GM19099 (cell line): ENCODE measurements around the gene ELK3.

Experiments used
- POLR2A ChIP-seq: IDR thresholded peaks from 3 replicates; pipeline ENCODE4 v1.6.1; 2011; ENCODE audit warnings: low read depth; ENCODE audit not compliant: insufficient read length; ENCODE audit errors: extremely low read depth

The ELK3 gene

DNA sequence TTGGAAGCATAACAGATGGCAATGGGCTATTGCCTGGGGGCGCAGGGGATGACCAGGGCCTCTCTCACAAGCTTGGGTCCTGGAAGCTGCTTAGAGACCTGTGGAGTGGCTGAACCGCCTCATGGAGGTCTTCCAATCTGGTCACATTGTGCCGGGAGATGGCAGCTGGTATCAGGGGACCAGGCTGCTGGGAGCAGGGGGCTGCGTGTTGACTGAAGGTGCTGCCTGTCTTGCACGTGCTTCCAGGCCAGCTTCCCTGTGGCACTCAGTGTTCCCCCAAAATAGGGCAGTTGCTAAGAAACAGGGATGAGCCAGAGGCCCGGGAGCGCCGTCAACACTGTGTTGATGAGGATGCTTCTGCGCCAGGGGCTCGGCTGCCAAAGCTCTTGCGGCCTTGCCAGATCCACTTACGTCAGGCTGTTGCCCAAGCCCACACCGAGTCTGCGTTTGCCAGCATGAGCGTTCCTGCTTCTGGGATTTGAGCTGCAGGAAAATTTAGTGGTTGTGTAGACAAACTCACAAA is 39.8 kb downstream of the ELK3 start:
- no peak for TF ChIP-seq POLR2A

DNA sequence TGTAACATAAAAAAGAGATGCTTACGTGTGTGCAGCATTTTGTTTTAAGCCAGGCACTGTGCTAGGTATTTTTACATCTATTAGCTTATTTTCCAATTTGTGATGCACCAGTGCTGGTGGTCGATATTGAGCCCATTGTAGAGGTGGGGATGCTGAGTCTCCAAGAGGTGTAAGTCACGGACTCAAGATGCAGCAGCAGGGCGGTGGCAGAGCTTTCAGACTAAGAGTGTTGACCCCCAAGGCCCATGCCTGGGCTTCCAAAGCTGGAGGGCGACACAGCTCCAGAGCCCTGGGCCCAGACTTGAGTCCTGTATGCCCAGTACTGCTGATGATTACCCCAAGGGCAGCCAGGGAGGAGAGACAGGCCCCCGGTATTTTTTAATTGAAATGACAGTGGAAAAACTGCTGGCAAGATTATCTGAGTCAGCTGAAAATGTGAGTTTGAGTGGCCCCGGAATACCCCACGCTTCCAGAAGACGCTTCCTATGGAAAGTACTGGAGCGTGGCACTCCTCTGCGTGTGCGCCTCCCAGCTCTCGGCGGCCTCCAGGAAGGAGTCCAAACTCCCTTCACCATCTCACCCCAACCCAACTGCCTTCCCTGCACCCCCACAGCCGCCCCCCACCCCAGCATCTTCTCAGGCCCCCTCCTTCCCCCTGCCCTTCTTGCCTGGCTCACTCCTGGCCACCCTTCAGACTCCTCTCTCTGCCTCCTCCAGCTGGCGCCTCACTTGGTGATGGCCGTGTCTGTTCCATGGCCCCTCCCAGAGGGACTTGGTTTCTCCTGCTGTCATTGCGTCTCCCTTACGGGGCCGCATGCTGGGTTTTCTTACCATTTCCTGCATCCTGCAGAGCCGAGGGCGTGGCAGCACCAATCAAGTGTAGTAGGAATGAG is 40.7 kb downstream of the ELK3 start:
- no peak for TF ChIP-seq POLR2A

DNA sequence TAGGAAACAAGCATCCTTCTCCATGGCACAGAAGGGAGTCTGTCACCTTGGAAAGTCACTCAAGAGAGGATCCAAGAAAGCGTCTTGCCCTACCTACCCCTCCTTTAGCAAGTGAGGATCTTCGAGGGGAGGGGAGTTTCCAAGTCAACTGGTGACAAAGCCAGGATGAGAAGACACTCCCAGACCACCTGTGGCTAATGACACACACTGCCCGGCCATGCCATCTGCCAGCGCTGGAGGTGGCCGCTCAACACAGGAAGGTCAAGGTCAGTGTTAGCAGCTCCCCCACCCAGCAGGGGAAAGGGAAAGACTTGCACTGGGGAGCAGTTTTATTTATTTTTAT is 41.3 kb downstream of the ELK3 start:
- no peak for TF ChIP-seq POLR2A

DNA sequence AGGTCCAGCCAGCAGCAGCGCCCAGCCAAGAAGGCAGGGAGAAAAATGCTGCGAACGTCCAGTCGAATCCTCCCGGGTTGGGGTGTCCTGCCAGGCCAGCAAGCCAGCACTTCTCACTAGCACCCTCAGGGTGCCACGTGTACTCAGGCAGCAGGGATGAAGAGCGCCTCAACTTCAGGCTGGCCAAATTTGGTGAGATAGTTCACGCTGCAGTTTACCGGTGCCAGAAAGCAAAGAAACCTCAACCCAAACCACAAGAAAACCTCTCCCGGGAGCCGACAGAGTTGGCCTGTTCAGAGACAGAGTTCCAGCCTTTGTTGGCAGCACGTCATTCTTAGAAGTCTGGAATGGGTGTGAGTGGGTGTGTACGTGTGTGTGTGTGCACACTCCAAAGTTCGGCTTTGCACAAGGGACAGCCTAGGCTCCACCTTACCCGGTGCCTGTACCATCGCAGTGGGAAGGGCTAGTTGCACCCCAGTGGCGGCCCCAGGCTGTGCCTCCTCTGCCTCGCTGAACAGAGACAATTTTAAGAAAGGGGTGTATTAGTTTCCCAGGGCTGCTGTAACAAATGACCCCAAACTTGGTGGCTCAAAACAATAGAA is 42.1 kb downstream of the ELK3 start:
- TF ChIP-seq POLR2A: no peak

DNA sequence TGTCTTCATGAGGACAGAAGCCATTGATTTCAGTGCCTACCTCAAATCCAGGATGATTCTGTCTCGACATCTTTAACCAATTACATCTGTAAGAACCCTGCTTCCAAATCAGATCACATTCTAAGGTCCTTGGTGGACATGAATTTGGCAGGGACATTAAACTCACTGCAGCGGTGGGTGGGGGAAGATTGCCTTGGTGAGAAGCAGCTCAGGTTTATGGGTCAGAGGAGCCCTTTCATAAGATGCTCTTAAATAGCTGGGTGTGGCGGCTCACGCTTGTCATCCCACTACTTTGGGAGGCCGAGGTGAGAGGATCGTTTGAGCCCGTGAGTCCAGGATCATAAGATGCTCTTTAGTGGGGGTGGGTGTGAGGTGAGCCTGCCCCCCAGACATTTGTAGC is 42.9 kb downstream of the ELK3 start:
- no peak for TF ChIP-seq POLR2A

DNA sequence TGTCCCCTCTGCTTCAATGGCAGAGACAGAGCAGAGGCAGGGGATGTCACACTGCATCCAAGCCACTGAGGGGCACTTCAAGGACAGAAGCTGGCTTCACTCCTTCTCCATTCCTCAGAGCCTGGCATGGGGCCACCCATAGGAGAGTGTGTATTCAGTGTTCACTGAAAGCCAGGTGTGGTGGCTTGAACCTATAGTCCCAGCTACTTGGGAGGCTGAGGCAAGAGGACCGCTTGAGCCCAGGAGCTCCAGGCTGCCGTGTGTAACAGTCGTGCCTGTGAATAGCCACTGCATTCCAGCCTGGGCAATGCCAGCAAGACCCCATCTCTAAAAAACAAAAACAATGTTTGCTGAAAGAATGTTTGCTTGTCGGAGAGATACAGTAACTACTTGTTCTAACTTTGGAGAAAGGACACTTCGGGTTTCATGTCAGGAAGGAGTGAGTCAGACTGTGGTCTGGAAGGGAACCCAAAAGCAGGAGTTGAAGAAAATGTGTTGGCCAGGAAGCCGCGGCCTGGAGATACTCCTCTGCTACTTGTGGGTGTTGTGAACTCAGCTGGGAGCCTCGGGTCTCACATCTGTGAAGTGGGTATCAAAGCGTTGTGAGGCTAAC is 43.4 kb downstream of the ELK3 start:
- no peak for TF ChIP-seq POLR2A

DNA sequence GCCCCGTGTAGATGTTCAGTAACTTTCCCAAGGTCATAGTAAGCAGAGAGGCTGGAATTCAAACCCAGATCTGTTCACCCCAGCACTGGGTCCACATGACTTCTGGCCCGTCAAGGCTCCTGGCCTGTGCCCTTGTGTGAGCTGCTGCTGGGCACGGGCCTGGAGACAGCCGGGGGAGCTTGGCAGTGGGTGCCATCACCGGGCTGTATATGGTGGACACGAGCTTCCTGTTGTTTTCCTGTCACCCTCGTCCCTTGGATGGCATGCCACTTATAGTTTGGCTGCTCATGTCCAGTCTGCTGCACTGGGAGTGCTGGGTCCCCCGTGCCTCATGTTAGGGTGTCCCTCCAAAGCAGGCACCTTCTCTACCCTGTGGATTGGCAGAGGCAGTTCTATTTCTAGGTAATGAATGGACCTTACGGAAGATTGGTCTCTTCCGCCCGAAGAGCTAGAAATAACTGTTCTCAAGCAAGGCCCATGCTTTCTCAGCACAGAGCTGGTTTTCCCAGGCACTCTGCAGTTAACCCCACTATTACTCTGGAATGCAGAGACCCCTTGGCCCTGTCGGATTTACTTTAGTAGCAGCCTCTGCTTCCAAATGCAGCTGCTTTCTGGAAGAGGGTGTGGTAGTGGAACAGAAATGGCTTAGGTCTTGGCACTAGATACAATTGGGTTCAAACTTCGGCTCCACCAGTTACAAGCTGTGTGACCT is 44.3 kb downstream of the ELK3 start:
- no peak for TF ChIP-seq POLR2A

DNA sequence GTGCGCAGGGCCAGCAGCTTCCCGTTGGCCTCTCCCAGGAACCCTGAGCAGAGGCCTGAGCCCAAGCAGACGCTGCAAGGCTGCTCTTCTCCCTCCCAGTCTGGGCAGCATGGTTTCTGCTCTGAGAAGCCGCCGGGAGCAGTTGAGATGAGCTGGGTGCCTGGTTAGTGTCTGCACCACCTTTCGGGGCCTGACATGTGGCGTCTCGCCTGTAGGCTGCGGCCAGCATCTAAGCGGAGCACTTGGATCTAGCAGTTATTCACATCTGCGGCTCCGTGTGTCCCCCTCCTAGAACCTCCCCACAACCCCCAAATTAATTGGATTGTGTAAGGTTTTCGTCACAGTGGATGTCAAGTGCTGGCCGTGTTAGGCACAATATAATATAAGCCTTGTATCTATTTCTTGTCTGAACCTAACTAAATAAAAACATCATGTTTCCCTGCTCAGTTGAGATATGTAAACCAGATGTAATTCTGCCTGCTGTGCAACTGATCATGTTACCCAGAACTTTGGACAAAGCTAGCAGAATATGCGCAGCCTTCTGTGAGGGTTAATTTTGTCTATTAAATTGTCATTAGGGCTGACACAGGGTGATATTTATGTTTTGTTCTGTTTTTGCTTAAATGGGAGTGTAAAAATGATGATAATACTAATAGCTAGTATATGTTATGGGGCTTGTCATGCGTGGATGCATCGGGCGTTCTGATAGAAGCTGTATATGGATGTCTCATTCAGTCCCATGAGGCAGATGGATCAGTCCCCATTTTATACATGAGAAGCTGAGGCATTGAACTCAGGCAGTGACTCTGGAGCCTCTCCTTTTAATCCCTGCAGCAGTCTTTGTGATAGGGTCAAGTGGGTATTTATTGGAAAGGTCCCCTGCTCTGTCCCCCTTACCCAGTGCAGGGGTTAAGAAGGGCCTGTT is 45.8 kb downstream of the ELK3 start:
- no peak for TF ChIP-seq POLR2A

DNA sequence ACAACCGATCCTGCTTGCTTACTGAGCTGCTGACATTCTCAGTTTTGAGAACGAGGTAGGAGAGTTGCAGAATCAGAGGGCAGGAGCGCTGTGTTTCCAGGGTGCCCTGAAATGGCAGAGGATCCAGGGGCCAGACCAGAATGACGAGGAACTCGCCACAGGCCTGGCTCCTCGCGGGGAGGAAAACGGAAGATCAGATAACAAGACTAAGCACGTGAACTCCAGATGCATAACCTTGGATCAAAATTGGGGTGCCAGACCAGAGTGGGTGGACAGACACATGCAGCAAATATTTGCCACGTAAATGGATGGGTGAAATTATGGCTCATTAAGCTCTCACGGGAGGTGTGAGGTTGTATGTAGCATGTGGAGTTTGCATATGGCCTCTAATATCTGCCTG is 46.5 kb downstream of the ELK3 start:
- no peak for TF ChIP-seq POLR2A

DNA sequence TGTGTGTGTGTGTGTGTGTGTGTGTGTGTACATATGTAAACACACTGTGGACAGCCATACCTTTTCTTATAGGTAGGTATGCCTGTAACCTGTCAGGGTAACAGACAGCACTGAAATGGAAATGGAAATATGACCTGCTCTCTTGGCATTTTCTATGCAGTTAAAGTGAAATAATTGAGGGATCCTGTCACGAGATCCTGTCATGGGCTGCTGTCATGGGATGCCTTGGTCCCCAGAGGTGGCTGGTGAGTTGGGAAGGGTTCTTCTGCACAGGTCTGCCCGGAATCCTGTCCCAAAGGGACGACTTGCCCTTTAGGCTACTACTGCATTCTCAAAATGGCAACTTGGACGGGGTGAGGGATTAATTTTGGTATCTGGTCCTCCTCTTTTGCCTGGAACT is 47.3 kb downstream of the ELK3 start:
- no peak for TF ChIP-seq POLR2A

DNA sequence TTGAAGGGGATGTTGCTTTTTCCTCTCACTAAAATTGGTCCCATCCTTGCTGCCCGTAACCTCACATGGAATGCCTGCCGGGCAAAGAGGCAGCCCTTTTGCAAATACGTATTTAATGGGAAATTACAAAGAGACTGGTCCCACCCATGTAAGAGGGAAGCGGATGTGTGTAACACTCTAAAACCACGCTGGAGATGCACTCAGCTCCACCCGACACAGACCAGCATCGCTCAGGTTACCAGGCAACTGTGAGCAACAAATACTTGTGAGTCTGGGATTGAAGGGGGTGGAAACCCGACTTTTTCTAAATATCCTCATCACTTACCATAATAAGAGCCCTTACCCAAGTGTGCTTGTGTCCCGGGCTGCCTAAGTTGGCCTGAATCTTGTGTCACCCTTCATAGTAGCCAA is 47.7 kb downstream of the ELK3 start:
- no peak for TF ChIP-seq POLR2A

DNA sequence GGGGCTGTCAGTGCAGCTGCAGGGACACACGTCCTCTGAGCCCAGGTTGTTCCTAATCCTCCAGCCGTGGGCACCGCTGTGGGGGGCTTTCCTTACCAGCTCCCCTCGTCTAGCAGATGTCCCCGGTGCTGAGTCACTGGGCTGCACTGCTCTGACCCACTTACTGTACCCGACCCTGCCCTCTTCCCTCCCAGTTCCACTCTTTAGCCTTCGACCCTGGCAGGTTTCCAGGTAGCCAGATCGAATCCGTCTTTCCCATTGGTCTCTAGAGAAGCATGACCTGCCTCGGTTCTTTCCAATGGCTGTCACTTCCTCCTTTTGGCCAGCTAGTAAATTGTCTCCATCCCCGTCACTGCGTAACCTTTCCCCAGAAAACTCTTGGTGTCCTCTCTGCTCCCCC is 48.4 kb downstream of the ELK3 start:
- no peak for TF ChIP-seq POLR2A

DNA sequence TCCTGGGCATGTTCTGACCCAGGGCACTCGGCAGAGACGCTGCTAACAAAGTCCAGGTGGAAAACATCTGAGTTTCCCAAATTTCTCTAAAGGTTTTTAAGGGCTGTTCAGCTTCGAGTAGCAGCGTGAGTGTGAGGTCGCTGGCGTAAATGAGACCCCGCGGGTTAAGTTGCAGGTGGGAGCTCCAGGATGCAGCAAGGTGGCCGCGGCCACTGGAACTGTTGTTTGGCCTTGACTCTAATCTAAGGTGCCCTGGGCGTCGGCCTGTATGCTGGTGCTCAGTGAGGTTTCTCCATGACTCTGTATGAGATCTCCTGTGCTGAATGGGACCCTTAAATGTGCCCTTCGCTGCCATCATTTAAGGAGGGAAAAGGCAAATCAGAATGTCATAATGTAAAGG is 50.7 kb downstream of the ELK3 start:
- no peak for TF ChIP-seq POLR2A

DNA sequence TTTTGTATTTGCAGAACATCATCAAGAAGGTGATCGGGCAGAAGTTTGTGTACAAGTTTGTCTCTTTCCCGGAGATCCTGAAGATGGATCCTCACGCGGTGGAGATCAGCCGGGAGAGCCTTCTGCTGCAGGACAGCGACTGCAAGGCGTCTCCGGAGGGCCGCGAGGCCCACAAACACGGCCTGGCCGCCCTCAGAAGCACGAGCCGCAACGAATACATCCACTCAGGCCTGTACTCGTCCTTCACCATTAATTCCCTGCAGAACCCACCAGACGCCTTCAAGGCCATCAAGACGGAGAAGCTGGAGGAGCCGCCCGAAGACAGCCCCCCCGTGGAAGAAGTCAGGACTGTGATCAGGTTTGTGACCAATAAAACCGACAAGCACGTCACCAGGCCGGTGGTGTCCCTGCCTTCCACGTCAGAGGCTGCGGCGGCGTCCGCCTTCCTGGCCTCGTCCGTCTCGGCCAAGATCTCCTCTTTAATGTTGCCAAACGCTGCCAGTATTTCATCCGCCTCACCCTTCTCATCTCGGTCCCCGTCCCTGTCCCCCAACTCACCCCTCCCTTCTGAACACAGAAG is 52.8 kb downstream of the ELK3 start:
- TF ChIP-seq POLR2A: no peak

DNA sequence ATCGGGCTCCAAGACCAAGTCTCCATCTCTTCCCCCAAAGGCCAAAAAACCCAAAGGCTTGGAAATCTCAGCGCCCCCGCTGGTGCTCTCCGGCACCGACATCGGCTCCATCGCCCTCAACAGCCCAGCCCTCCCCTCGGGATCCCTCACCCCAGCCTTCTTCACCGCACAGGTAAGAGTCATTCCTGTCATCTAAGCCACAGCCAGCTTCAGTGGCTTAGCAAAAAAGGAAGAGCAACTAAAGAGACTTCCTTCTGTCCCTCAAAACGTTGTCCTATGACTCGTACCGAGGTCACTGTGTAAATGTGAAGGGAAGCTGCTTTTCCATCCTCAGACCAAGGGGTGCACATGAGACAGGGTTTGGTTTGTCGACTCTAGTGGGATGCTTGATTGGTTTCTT is 53.4 kb downstream of the ELK3 start:
- no peak for TF ChIP-seq POLR2A
